Stimulated activated CD8-positive, alpha-beta memory T cell treated with anti-CD3 and anti-CD28 coated beads, Interleukin-4, amount 100 ng/mL, for 48 hours (primary cell): ENCODE measurements around the gene PALLD.
"Not testable (repeated sequence)": the region's sequence is repeated elsewhere in the genome, so short reads cannot be mapped to it uniquely, and the experiment has no call there.

Source experiments
- DNase-seq: peaks from one replicate; pipeline ENCODE4 v3.0.0-alpha.2; 2020

The PALLD gene

GRCh38 chr4:168713253-168713652 lies 216.4 kb downstream of the PALLD start:
- no peak for DNase-seq

- DNase-seq = no peak
Measured at GRCh38 chr4:168715896-168716295, 219.0 kb downstream of the PALLD start.

- no peak for DNase-seq
Measured at GRCh38 chr4:168716406-168717129, 219.7 kb downstream of the PALLD start.

GRCh38 chr4:168717847-168718246 lies 221.0 kb downstream of the PALLD start:
- no peak for DNase-seq

- DNase-seq = no peak
Measured at GRCh38 chr4:168719725-168720124, 222.9 kb downstream of the PALLD start.

- DNase-seq = no peak
Measured at GRCh38 chr4:168720396-168720900, 223.6 kb downstream of the PALLD start.

GRCh38 chr4:168722391-168722790 lies 225.5 kb downstream of the PALLD start:
- DNase-seq = no peak

GRCh38 chr4:168723020-168723419 lies 226.2 kb downstream of the PALLD start:
- DNase-seq = no peak

- no peak for DNase-seq
Measured at GRCh38 chr4:168723569-168723968, 226.7 kb downstream of the PALLD start.

GRCh38 chr4:168724243-168724642 lies 227.4 kb downstream of the PALLD start:
- no peak for DNase-seq

- DNase-seq = no peak
Measured at GRCh38 chr4:168724686-168725411, 228.0 kb downstream of the PALLD start.

- DNase-seq = no peak
Measured at GRCh38 chr4:168725930-168726329, 229.1 kb downstream of the PALLD start.

GRCh38 chr4:168727181-168727580 lies 230.3 kb downstream of the PALLD start:
- not testable (repeated sequence) for DNase-seq

GRCh38 chr4:168731006-168731636 lies 234.3 kb downstream of the PALLD start:
- DNase-seq = no peak

GRCh38 chr4:168731706-168732414 lies 235.0 kb downstream of the PALLD start:
- DNase-seq = no peak

GRCh38 chr4:168732714-168733113 lies 235.9 kb downstream of the PALLD start:
- no peak for DNase-seq

- no peak for DNase-seq
Measured at GRCh38 chr4:168734703-168735678, 238.1 kb downstream of the PALLD start.

GRCh38 chr4:168735735-168736134 lies 238.9 kb downstream of the PALLD start:
- no peak for DNase-seq

GRCh38 chr4:168736860-168737805 lies 240.3 kb downstream of the PALLD start:
- no peak for DNase-seq

GRCh38 chr4:168737806-168738172 lies 240.9 kb downstream of the PALLD start:
- no peak for DNase-seq

- no peak for DNase-seq
Measured at GRCh38 chr4:168739886-168740285, 243.0 kb downstream of the PALLD start.
